Spinal cord (tissue), 10 donors: ENCODE data around the gene CTPS1. TPM values are rescaled to one million over a fixed set of nuclear protein-coding genes. Genes with fewer than 3 reads are reported as not detected.
A peak's percentile ranks its signal among the peaks of the same experiment; 100 is the strongest.

ENCODE experiments used
- DNase-seq, 6 donors: peaks; one replicate each; pipeline versions ENCODE4 v3.0.0 to v3.0.0-alpha.2; 2013 to 2015; ENCODE audit warnings: low spot score in 6 of 6, low read depth in 4 of 6
- H3K27ac ChIP-seq: one replicate; pipeline ENCODE4 v1.5.1; 2013; ENCODE audit warnings: low read depth, low read length, control low read depth
- H3K27me3 ChIP-seq: one replicate; pipeline ENCODE4 v1.6.1; 2013; ENCODE audit warnings: low read length; ENCODE audit not compliant: control insufficient read depth, insufficient read depth
- H3K36me3 ChIP-seq: one replicate; pipeline ENCODE4 v1.6.1; 2013; ENCODE audit warnings: low read length; ENCODE audit not compliant: control insufficient read depth, insufficient read depth
- H3K4me1 ChIP-seq: one replicate; pipeline ENCODE4 v1.6.1; 2013; ENCODE audit warnings: low read length; ENCODE audit not compliant: control insufficient read depth, insufficient read depth
- H3K4me3 ChIP-seq: one replicate; pipeline ENCODE4 v1.5.1; 2013; ENCODE audit warnings: low read depth, low read length, control low read depth
- H3K9me3 ChIP-seq: one replicate; pipeline ENCODE4 v1.6.1; 2013; ENCODE audit warnings: low read length; ENCODE audit not compliant: control insufficient read depth, insufficient read depth
- WGBS: methylation state at CpG from one replicate; pipeline ENCODE4 v1.1.5; 2013; ENCODE audit warnings: missing lambda C conversion rate; ENCODE audit not compliant: insufficient coverage; 5-methylcytosine and 5-hydroxymethylcytosine counted together
- polyA plus RNA-seq, 2 donors: library from polyadenylated mRNA; unstranded; fragments of 120-200 nt; gene quantifications; one replicate each; pipeline ENCODE4 v1.2.1, GENCODE V29; 2013; ENCODE audit not compliant: insufficient read length in 2 of 2
- total RNA-seq, 2 donors: library from RNA; depleted of rRNA in 1 of 2; stranded (reverse); fragments of 120-200 nt in 1 of 2; fragments of >200 nt in 1 of 2; gene quantifications; one replicate each; pipeline versions ENCODE4 v1.2.3 to v1.2.4, GENCODE V29; 2013 to 2014
- donor health status: healthy.

Gene CTPS1
- total and polyA plus RNA-seq, 4 donors: 20.5 to 34.8 (median 26.9) TPM

- Histone ChIP-seq H3K27me3 (no peaks in the 10 kb centered on the region), H3K4me3 (no peak overlapping the region), H3K9me3 (no peaks in the 10 kb centered on the region), H3K27ac (no peak overlapping the region), H3K4me1 (no peaks in the 10 kb centered on the region), H3K36me3 (no peaks in the 10 kb centered on the region)
- no peak for DNase-seq
Measured at GRCh38 chr1:40958210-40958609, 21.3 kb upstream of the CTPS1 start.

DNA sequence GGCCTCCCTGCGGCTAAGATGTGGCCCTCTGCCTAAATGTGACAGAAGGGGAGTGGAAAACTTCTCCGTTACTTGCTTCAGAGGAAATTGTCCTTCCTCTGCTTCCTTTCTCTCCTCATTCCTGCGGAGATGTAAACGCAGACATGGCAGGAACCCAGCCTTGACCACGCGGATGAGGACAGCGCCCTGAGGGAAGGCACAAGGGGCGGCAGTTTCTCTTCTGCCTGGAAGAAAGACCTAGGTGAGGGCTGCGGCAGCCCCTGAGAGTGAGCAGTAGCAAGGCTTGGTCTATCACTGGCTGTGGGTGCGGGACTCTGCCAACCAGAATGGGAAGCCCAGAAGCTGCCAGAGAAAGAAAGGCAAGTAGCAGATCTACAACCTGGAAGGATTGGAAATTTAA lies 14.0 kb upstream of the CTPS1 start:
- H3K9me3 ChIP-seq: no peaks in the 10 kb centered on the region
- 55% methylated on average over 8 of the region's 10 CpGs for WGBS
- DNase-seq: no peak
- H3K4me3 ChIP-seq: no peak overlapping the region
- no peaks in the 10 kb centered on the region for H3K27me3 ChIP-seq
- H3K36me3 ChIP-seq: no peaks in the 10 kb centered on the region
- no peak overlapping the region for H3K27ac ChIP-seq
- no peaks in the 10 kb centered on the region for H3K4me1 ChIP-seq

DNA sequence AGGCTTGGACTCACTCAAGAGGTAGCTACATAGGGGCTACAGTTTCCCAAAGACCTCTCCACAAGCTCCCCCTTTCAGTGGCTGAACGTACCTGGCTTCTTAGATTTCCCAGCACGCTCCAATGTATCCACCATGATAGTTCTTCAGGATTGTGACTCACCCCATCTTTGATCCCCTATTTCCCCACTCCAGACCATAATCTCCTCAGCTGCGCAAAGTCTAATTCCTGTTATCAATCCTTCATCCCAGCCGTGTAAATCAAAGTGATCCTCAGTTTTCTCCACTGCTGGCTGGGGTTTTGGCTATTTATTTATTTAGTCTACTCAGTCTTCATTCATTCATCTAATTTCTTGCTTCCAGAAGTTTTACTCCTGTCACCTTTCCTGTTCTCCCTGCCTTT lies 13.1 kb upstream of the CTPS1 start:
- Histone ChIP-seq H3K36me3 (no peaks in the 10 kb centered on the region), H3K27ac (no peak overlapping the region), H3K9me3 (no peaks in the 10 kb centered on the region), H3K4me3 (no peak overlapping the region), H3K27me3 (no peaks in the 10 kb centered on the region), H3K4me1 (no peaks in the 10 kb centered on the region)
- no peak for DNase-seq
- WGBS: 96% methylated on average over 2 of the region's 4 CpGs

DNA sequence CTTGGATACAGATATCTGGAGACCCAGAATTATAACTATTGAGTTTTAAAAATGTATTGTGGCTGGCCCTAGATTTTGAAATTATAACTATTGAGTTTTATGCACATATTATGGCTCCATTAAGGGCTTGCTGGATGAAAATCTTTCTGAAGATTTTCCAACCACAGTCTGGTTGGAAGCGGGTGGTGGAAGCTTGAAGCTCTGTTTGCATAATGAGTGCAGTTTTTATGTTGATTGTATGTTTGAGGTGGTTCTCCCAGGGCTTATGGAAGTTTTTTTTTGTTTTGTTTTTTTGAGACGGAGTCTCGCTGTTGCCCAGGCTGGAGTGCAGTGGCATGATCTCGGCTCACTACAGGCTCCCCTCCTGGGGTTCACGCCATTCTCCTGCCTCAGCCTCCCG lies 10.1 kb upstream of the CTPS1 start:
- Histone ChIP-seq H3K4me3 (no peak overlapping the region), H3K4me1 (no peaks in the 10 kb centered on the region), H3K27ac (no peak overlapping the region), H3K9me3 (no peaks in the 10 kb centered on the region), H3K27me3 (no peaks in the 10 kb centered on the region), H3K36me3 (no peaks in the 10 kb centered on the region)
- no peak for DNase-seq
- 86% methylated on average over 5 of the region's 6 CpGs for WGBS

- no peaks in the 10 kb centered on the region for H3K36me3 ChIP-seq
- DNase-seq: no peak
- H3K9me3 ChIP-seq: no peaks in the 10 kb centered on the region
- no CpG with 5 or more reads among the region's 1 CpG for WGBS
- H3K4me3 ChIP-seq: no peak overlapping the region
- H3K4me1 ChIP-seq: no peaks in the 10 kb centered on the region
- H3K27ac ChIP-seq: no peak overlapping the region
- no peaks in the 10 kb centered on the region for H3K27me3 ChIP-seq
Measured at GRCh38 chr1:40971966-40972365, 7.5 kb upstream of the CTPS1 start.

DNA sequence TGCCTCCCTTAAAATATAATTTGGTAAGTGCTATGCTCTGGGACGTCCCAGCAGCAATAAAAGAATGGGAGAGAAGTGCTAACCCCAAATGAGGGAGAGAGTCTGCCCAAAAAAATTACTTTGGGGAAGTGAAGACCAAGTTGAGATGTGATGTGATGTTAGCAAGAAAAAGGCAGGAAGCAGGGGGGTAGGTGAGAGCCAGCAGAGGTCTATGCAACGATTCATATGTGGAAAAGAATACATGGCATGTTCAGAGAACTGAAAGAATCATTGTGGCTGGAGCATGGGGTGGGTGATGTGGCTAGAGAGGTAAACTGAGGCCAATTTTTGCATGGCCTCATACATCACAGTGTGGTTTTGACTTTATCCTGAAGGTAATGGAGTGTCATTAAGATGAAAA lies 5.6 kb upstream of the CTPS1 start:
- Histone ChIP-seq H3K9me3 (no peaks in the 10 kb centered on the region), H3K27me3 (no peaks in the 10 kb centered on the region), H3K4me1 (peaks cover 3% of the 10 kb centered on the region), H3K4me3 (no peak overlapping the region), H3K36me3 (no peaks in the 10 kb centered on the region), H3K27ac (no peak overlapping the region)
- DNase-seq: no peak
- 73% methylated on average over 2 of the region's 2 CpGs for WGBS

DNA sequence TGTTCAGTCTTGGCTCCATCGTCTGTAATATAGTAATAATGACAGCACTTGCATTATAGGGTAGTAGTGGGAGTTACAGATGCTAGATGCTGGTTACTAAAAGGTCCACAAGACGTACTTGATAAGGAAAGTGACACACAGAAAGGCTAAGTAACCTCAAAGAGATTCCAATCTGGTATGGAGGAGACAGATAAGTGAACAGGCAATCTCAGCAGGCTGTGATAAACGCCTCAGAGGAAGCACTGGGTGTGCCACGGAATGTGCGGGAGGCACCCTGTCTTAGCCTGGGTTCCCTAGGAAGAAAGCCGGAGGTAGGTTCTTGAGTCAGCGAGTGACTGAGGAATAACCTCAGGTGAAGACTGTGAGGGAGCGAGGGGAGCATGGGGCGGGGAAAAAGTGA lies 4.6 kb upstream of the CTPS1 start:
- Histone ChIP-seq H3K36me3 (no peaks in the 10 kb centered on the region), H3K27ac (no peak overlapping the region), H3K4me3 (no peak overlapping the region), H3K9me3 (no peaks in the 10 kb centered on the region), H3K27me3 (no peaks in the 10 kb centered on the region), H3K4me1 (peaks cover 7% of the 10 kb centered on the region)
- DNase-seq: no peak
- WGBS: 83% methylated on average over 6 of the region's 9 CpGs

DNA sequence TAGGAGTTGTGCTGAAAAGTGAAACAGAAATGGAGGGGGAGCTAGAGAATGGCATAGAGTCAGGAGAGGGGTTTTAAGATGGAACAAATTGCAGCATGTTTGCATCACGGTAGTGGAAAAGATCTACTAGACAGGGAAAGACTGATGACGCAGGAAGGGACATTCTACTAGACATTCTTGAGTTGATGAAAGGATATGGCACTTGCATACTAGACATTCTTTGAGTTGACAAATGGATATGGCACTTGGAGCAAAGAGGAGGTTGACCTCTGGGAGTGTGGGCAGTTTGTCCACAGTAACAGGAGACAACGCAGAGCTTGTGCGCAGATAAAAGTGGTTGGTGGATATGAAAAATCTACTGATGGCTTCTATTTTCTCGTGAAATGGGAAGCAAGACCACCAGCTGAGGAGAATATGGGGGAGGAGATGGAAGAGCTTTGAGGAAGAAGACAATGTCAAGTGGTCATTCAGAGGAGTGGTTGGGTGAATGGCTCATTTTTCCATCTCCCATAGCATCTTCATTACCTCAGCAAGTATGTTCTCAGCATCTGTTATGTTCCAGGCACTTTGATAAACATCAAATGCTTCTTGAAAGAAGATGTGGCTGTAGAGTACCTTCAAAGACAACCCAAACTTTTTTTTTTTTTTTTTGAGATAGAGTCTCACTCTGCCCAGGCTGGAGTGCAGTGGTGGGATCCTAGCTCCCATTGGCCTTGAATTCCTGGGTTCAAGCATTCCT lies 2.4 kb upstream of the CTPS1 start:
- 88% methylated on average over 4 of the region's 5 CpGs for WGBS
- no peak for DNase-seq
- H3K27me3 ChIP-seq: no peaks in the 10 kb centered on the region
- no peaks in the 10 kb centered on the region for H3K36me3 ChIP-seq
- no peak overlapping the region for H3K4me3 ChIP-seq
- H3K27ac ChIP-seq: no peak overlapping the region
- no peaks in the 10 kb centered on the region for H3K9me3 ChIP-seq
- H3K4me1 ChIP-seq: peaks cover 17% of the 10 kb centered on the region

- WGBS: no CpG with 5 or more reads among the region's 1 CpG
- no peak for DNase-seq
- Histone ChIP-seq H3K4me1 (peaks cover 17% of the 10 kb centered on the region), H3K4me3 (no peak overlapping the region), H3K27me3 (no peaks in the 10 kb centered on the region), H3K9me3 (no peaks in the 10 kb centered on the region), H3K27ac (no peak overlapping the region), H3K36me3 (no peaks in the 10 kb centered on the region)
Measured at GRCh38 chr1:40977716-40978115, 1.8 kb upstream of the CTPS1 start.

DNA sequence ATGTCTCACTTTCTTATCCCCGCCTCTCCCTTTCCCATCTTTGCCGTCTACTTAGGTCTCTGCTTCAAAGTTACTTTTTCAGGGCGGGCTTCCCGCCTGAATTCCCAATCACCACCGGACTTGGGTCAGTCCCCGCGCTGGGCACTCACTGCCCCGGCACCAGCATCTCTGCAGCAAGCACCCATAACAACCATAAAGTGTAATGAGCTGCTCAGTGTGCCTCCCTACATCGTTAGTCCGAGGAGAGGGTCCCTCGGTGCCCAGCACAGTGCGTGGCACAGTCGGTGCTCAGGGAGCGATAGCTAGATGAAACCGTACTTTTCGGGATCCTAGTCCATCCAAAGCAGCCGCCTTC lies 633 bp upstream of the CTPS1 start:
- Histone ChIP-seq H3K36me3 (peaks cover 3% of the 10 kb centered on the region), H3K27me3 (no peaks in the 10 kb centered on the region), H3K4me3 (peak overlapping the region; percentile 78), H3K27ac (peak overlapping the region; percentile 92), H3K9me3 (no peaks in the 10 kb centered on the region), H3K4me1 (peaks cover 17% of the 10 kb centered on the region)
- peak in 2 of 6 donors; percentile 11 to 12 for DNase-seq
- 17% methylated on average over 17 of the region's 17 CpGs for WGBS
